WTC11 (cell line): ENCODE data around the gene ARHGAP15. TPM values are rescaled to one million over a fixed set of nuclear protein-coding genes. Genes with fewer than 3 reads are reported as not detected.

Experiments used
- ATAC-seq: fragments of 200-7000 bp; cut with Tn5 transposase; 2 replicates; pipeline ENCODE4 v1.10.0; 2021; ENCODE audit warnings: mild to moderate bottlenecking, moderate library complexity
- CTCF ChIA-PET: fragments of 300-600 bp; sonication (Branson Sonifier 250); formaldehyde crosslinking; loops from one replicate; lab custom pipeline; 2021; ENCODE audit warnings: antibody characterized with exemption; lab: Charles Lee
- POLR2A ChIA-PET: fragments of 350-600 bp; sonication (Branson Sonifier 250); formaldehyde crosslinking; loops from one replicate; lab custom pipeline; 2021; ENCODE audit warnings: antibody characterized with exemption; lab: Charles Lee
- DNase-seq: peaks from one replicate; pipeline ENCODE4 v3.0.0; 2021; ENCODE audit warnings: low spot score
- H3K27ac Mint-ChIP-seq: 2 replicates; pipeline ENCODE4 v1.8.0; 2021; ENCODE audit warnings: mixed read lengths
- H3K27me3 Mint-ChIP-seq: 2 replicates; pipeline ENCODE4 v1.8.0; 2021; ENCODE audit warnings: low read depth, mild to moderate bottlenecking, moderate library complexity, mixed read lengths
- H3K36me3 Mint-ChIP-seq: 2 replicates; pipeline ENCODE4 v1.8.0; 2021; ENCODE audit warnings: mixed read lengths
- H3K4me1 Mint-ChIP-seq: 2 replicates; pipeline ENCODE4 v1.8.0; 2022; ENCODE audit warnings: mixed read lengths
- H3K4me3 Mint-ChIP-seq: 2 replicates; pipeline ENCODE4 v1.8.0; 2021; ENCODE audit warnings: mild to moderate bottlenecking, moderate library complexity, mixed read lengths
- H3K9me3 Mint-ChIP-seq: 2 replicates; pipeline ENCODE4 v1.8.0; 2021; ENCODE audit warnings: mixed read lengths
- AR ChIP-seq: fragments of 250-450 bp; sonication (Bioruptor Pico); IDR thresholded peaks from 2 replicates; pipeline ENCODE4 v1.9.0; 2021; ENCODE audit warnings: mild to moderate bottlenecking
- E2F5 ChIP-seq: sonication (generic); formaldehyde crosslinking; IDR thresholded peaks from 2 replicates; pipeline ENCODE4 v1.8.1; 2022; ENCODE audit warnings: mild to moderate bottlenecking, moderate library complexity, missing genetic modification reagents
- EMX1 ChIP-seq: fragments of 250-450 bp; sonication (Bioruptor Pico); IDR thresholded peaks from 2 replicates; pipeline ENCODE4 v1.8.0; 2021; ENCODE audit warnings: mild to moderate bottlenecking
- FOXP1 ChIP-seq: sonication (generic); formaldehyde crosslinking; IDR thresholded peaks from 2 replicates; pipeline ENCODE4 v1.8.0; 2022; ENCODE audit warnings: missing genetic modification reagents, mild to moderate bottlenecking, moderate library complexity, borderline replicate concordance
- GABPB1 ChIP-seq: sonication (generic); formaldehyde crosslinking; IDR thresholded peaks from 2 replicates; pipeline ENCODE4 v1.8.1; 2023; ENCODE audit warnings: mild to moderate bottlenecking, missing genetic modification reagents
- GRHL2 ChIP-seq: fragments of 250-450 bp; sonication (Bioruptor Pico); IDR thresholded peaks from 2 replicates; pipeline ENCODE4 v1.8.0; 2022; ENCODE audit warnings: mild to moderate bottlenecking, moderate library complexity; ENCODE audit not compliant: insufficient replicate concordance, severe bottlenecking
- GTF2I ChIP-seq: fragments of 250-450 bp; sonication (Bioruptor Pico); conservative IDR thresholded peaks from 2 replicates; pipeline ENCODE4 v1.4.0; 2021; ENCODE audit warnings: mild to moderate bottlenecking
- IRF2 ChIP-seq: sonication (generic); formaldehyde crosslinking; IDR thresholded peaks from 2 replicates; pipeline ENCODE4 v1.8.0; 2022; ENCODE audit warnings: low read depth, missing genetic modification reagents, borderline replicate concordance
- JAZF1 ChIP-seq: fragments of 250-450 bp; sonication (Bioruptor Pico); IDR thresholded peaks from 2 replicates; pipeline ENCODE4 v1.9.0; 2021; ENCODE audit warnings: moderate library complexity, mild to moderate bottlenecking, inconsistent platforms
- JUN ChIP-seq: sonication (generic); formaldehyde crosslinking; IDR thresholded peaks from 2 replicates; pipeline ENCODE4 v1.8.0; 2023; ENCODE audit warnings: mild to moderate bottlenecking, missing genetic modification reagents
- MAX ChIP-seq: sonication (generic); formaldehyde crosslinking; IDR thresholded peaks from 2 replicates; pipeline ENCODE4 v1.8.0; 2022; ENCODE audit warnings: mild to moderate bottlenecking, missing genetic modification reagents
- MLX ChIP-seq: sonication (generic); formaldehyde crosslinking; IDR thresholded peaks from 2 replicates; pipeline ENCODE4 v1.8.1; 2023; ENCODE audit warnings: mild to moderate bottlenecking, missing genetic modification reagents, moderate library complexity
- NR2C2 ChIP-seq: sonication (generic); formaldehyde crosslinking; IDR thresholded peaks from 2 replicates; pipeline ENCODE4 v1.8.0; 2022; ENCODE audit warnings: mild to moderate bottlenecking, missing genetic modification reagents
- OVOL2 ChIP-seq: fragments of 250-450 bp; sonication (Bioruptor Pico); IDR thresholded peaks from 2 replicates; pipeline ENCODE4 v1.9.0; 2021; ENCODE audit warnings: mild to moderate bottlenecking, borderline replicate concordance
- SOX15 ChIP-seq: fragments of 250-450 bp; sonication (Bioruptor Pico); IDR thresholded peaks from 2 replicates; pipeline ENCODE4 v1.9.0; 2021; ENCODE audit warnings: mild to moderate bottlenecking
- TCF7 ChIP-seq: sonication (generic); formaldehyde crosslinking; IDR thresholded peaks from 2 replicates; pipeline ENCODE4 v1.8.0; 2022; ENCODE audit warnings: mild to moderate bottlenecking, low read depth, missing genetic modification reagents, moderate library complexity
- TEAD4 ChIP-seq: sonication (generic); formaldehyde crosslinking; IDR thresholded peaks from 2 replicates; pipeline ENCODE4 v1.8.0; 2022; ENCODE audit warnings: mild to moderate bottlenecking, missing genetic modification reagents
- total RNA-seq: library from RNA; stranded (reverse); gene quantifications from 3 replicates; pipeline ENCODE4 v1.2.3, GENCODE V29; 2021
- TF ChIP-seq, protein P1 (sequence below): sonication (generic); formaldehyde crosslinking; IDR thresholded peaks from 2 replicates; pipeline ENCODE4 v1.8.1; 2023; ENCODE audit warnings: mild to moderate bottlenecking, moderate library complexity, missing genetic modification reagents
- TF ChIP-seq, protein P2 (sequence below): sonication (generic); formaldehyde crosslinking; IDR thresholded peaks from 2 replicates; pipeline ENCODE4 v1.8.1; 2022; ENCODE audit warnings: missing genetic modification reagents, borderline replicate concordance
- TF ChIP-seq, protein P3 (sequence below): sonication (generic); formaldehyde crosslinking; conservative IDR thresholded peaks from 2 replicates; pipeline ENCODE4 v1.8.1; 2022; ENCODE audit warnings: mild to moderate bottlenecking, missing genetic modification reagents
- TF ChIP-seq, protein P4 (sequence below): sonication (generic); formaldehyde crosslinking; IDR thresholded peaks from 2 replicates; pipeline ENCODE4 v1.8.0; 2022; ENCODE audit warnings: mild to moderate bottlenecking, missing genetic modification reagents

Gene ARHGAP15
- total RNA-seq, 1 experiment from 2014 or later, result 0.28 TPM

GRCh38 chr2:143482771-143483170 lies 353.6 kb downstream of the ARHGAP15 start:
- POLR2A ChIA-PET, result no interaction called here
- ATAC-seq, result no peak
- Mint-ChIP-seq H3K4me3 (no peak overlapping the region), H3K36me3 (no peaks in the 10 kb centered on the region), H3K27me3 (peaks cover 67% of the 10 kb centered on the region), H3K27ac (no peak overlapping the region), H3K4me1 (peaks cover 23% of the 10 kb centered on the region), H3K9me3 (no peaks in the 10 kb centered on the region)
- TF ChIP-seq JAZF1, result no peak
- TF ChIP-seq SOX15 (CRISPR knock-in tag), result no peak
- TF ChIP-seq, protein P1, sequence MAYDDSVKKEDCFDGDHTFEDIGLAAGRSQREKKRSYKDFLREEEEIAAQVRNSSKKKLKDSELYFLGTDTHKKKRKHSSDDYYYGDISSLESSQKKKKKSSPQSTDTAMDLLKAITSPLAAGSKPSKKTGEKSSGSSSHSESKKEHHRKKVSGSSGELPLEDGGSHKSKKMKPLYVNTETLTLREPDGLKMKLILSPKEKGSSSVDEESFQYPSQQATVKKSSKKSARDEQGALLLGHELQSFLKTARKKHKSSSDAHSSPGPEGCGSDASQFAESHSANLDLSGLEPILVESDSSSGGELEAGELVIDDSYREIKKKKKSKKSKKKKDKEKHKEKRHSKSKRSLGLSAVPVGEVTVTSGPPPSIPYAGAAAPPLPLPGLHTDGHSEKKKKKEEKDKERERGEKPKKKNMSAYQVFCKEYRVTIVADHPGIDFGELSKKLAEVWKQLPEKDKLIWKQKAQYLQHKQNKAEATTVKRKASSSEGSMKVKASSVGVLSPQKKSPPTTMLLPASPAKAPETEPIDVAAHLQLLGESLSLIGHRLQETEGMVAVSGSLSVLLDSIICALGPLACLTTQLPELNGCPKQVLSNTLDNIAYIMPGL (CRISPR knock-in tag), result no peak
- no peak for TF ChIP-seq GRHL2 (CRISPR knock-in tag)
- no peak for TF ChIP-seq MAX (CRISPR knock-in tag)
- TF ChIP-seq NR2C2 (CRISPR knock-in tag), result no peak
- TF ChIP-seq EMX1, result no peak
- no peak for TF ChIP-seq AR (CRISPR knock-in tag)
- no peak for TF ChIP-seq JUN (CRISPR knock-in tag)
- TF ChIP-seq TCF7, result no peak
- no peak for TF ChIP-seq GTF2I (CRISPR knock-in tag)
- TF ChIP-seq, protein P2, sequence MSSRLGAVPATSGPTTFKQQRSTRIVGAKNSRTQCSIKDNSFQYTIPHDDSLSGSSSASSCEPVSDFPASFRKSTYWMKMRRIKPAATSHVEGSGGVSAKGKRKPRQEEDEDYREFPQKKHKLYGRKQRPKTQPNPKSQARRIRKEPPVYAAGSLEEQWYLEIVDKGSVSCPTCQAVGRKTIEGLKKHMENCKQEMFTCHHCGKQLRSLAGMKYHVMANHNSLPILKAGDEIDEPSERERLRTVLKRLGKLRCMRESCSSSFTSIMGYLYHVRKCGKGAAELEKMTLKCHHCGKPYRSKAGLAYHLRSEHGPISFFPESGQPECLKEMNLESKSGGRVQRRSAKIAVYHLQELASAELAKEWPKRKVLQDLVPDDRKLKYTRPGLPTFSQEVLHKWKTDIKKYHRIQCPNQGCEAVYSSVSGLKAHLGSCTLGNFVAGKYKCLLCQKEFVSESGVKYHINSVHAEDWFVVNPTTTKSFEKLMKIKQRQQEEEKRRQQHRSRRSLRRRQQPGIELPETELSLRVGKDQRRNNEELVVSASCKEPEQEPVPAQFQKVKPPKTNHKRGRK (CRISPR knock-in tag), result no peak
- CTCF ChIA-PET, result no interaction called here
- no peak for DNase-seq

- CTCF ChIA-PET, result no interaction called here
- TF ChIP-seq, protein P3, sequence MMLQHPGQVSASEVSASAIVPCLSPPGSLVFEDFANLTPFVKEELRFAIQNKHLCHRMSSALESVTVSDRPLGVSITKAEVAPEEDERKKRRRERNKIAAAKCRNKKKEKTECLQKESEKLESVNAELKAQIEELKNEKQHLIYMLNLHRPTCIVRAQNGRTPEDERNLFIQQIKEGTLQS (CRISPR knock-in tag), result no peak
- no peak for TF ChIP-seq OVOL2
- TF ChIP-seq, protein P4, sequence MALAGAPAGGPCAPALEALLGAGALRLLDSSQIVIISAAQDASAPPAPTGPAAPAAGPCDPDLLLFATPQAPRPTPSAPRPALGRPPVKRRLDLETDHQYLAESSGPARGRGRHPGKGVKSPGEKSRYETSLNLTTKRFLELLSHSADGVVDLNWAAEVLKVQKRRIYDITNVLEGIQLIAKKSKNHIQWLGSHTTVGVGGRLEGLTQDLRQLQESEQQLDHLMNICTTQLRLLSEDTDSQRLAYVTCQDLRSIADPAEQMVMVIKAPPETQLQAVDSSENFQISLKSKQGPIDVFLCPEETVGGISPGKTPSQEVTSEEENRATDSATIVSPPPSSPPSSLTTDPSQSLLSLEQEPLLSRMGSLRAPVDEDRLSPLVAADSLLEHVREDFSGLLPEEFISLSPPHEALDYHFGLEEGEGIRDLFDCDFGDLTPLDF, result no peak
- no peak for TF ChIP-seq GABPB1 (CRISPR knock-in tag)
- no peak for TF ChIP-seq FOXP1 (CRISPR knock-in tag)
- no peak for TF ChIP-seq IRF2
- TF ChIP-seq E2F5 (CRISPR knock-in tag), result no peak
- no peak for TF ChIP-seq TEAD4 (CRISPR knock-in tag)
- no peak for TF ChIP-seq NR2C2 (CRISPR knock-in tag)
- TF ChIP-seq MLX (CRISPR knock-in tag), result no peak
- Mint-ChIP-seq H3K4me3 (no peak overlapping the region), H3K27ac (no peak overlapping the region), H3K9me3 (no peaks in the 10 kb centered on the region), H3K27me3 (peaks cover 28% of the 10 kb centered on the region), H3K36me3 (no peaks in the 10 kb centered on the region), H3K4me1 (peaks cover 6% of the 10 kb centered on the region)
- ATAC-seq, result no peak
- no peak for DNase-seq
- POLR2A ChIA-PET, result interaction anchor here (1.5 kb wide), 1 partner anchor 10 kb away, joined by 5 read pairs; no protein-coding TSS in a partner anchor
These were observed 357.8 kb downstream of the ARHGAP15 start for GRCh38 chr2:143486976-143487375.
